Measurements from ENCODE around the gene NR0B2. TPM values are rescaled to one million over a fixed set of nuclear protein-coding genes. Genes with fewer than 3 reads are reported as not detected.
A peak's percentile ranks its signal among the peaks of the same experiment; 100 is the strongest.

The NR0B2 gene
- total and polyA plus RNA-seq, 2 of the 13 experiments (the other 11 are each of a cell fraction or from before 2014, with no cell fraction given): 72.5 to 133 TPM

DNA sequence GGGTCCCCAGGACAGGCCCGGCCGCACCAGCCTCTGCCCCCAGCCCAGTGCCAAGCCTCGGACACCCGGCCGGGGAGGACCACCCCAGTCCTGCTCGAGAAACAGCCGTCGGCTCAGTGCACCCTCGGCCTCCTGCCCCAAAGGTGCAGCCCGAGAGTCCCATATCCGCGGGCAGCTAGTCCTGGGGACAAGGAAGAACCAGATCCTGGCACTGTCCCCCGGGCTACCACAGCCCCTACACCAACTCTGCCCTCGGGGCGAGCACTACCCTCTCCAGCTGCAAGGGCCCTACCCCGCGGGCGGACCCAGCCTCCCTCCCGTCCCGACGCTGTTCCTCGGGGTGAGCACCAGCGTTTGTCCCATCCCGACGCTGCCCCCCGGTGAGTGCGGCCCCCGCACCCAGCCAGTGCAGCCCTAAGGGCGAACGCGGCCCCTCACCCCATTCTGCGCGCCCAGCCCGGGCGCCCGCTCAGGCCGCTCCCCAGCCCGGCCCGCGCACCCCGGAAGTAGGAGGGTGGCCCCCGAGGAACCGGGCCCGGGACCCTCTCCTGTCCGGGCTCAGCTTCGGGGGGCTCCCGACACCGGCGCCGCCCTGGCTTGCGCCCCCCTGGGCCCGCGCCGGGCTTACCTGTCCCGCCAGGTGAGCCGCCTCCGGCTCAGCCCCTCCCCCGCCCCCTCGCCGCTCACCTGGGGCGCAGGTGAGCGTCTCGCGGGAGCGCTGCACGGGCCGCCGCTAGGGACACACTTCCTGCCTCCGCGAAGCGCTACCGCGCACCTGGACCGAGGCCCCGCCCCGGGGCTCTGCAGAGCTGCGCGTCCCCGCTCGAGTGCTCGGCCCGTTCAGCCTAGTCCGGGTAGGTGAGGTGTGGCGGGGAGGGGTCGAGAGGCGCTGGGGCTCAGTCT, 46.2 kb upstream of the NR0B2 start, which contains the start of gene KDF1 (continued):
- no peak for TF ChIP-seq ZHX1 (CRISPR knock-in tag; IDR thresholded peaks at IDR 0.05; ENCODE audit: low read depth)
- no peak for TF ChIP-seq PTBP1 (IDR thresholded peaks at IDR 0.05; ENCODE audit: low read depth, low read length, poor library complexity, severe bottlenecking)
- TF ChIP-seq, protein P1, sequence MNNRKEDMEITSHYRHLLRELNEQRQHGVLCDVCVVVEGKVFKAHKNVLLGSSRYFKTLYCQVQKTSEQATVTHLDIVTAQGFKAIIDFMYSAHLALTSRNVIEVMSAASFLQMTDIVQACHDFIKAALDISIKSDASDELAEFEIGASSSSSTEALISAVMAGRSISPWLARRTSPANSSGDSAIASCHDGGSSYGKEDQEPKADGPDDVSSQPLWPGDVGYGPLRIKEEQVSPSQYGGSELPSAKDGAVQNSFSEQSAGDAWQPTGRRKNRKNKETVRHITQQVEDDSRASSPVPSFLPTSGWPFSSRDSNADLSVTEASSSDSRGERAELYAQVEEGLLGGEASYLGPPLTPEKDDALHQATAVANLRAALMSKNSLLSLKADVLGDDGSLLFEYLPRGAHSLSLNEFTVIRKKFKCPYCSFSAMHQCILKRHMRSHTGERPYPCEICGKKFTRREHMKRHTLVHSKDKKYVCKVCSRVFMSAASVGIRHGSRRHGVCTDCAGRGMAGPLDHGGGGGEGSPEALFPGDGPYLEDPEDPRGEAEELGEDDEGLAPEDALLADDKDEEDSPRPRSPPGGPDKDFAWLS (CRISPR knock-in tag; IDR thresholded peaks at IDR 0.05; ENCODE audit: borderline replicate concordance): no peak
- TF ChIP-seq GRHL1 (CRISPR knock-in tag; conservative IDR thresholded peaks at IDR 0.05): no peak
- no peak for TF ChIP-seq USF2 (IDR thresholded peaks at IDR 0.05; ENCODE audit: low read depth, low read length)
- no peak; the same call in 1 of the 2 replicates for TF ChIP-seq USF2 (CRISPR knock-in tag; IDR thresholded peaks at IDR 0.05; ENCODE audit: borderline replicate concordance)
- TF ChIP-seq MYPOP (CRISPR knock-in tag; IDR thresholded peaks at IDR 0.05): peak; percentile 47; the same call in 1 of the 2 replicates
- no peak; the same call in 1 of the 2 replicates for TF ChIP-seq SNAI1 (CRISPR knock-in tag; IDR thresholded peaks at IDR 0.05; ENCODE audit: borderline replicate concordance)
- no peak for TF ChIP-seq SRY (CRISPR knock-in tag; IDR thresholded peaks at IDR 0.05)
- TF ChIP-seq ZNF383 (CRISPR knock-in tag; IDR thresholded peaks at IDR 0.05; ENCODE audit: borderline replicate concordance): no peak
- TF ChIP-seq, protein P2, sequence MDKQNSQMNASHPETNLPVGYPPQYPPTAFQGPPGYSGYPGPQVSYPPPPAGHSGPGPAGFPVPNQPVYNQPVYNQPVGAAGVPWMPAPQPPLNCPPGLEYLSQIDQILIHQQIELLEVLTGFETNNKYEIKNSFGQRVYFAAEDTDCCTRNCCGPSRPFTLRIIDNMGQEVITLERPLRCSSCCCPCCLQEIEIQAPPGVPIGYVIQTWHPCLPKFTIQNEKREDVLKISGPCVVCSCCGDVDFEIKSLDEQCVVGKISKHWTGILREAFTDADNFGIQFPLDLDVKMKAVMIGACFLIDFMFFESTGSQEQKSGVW (CRISPR knock-in tag; IDR thresholded peaks at IDR 0.05; ENCODE audit: borderline replicate concordance): no peak
- TF ChIP-seq SIN3A (IDR thresholded peaks at IDR 0.05; ENCODE audit: borderline replicate concordance, low read depth, low read length): no peak
- TF ChIP-seq ZNF205 (CRISPR knock-in tag; IDR thresholded peaks at IDR 0.05): 0 out of 2 replicates have a peak, but pooled peaks have one; percentile 72
- TF ChIP-seq KDM4B (CRISPR knock-in tag; IDR thresholded peaks at IDR 0.05): no peak
- 0 out of 2 replicates have a peak, but pooled peaks have one; percentile 49 for TF ChIP-seq ZNF670 (CRISPR knock-in tag; IDR thresholded peaks at IDR 0.05; ENCODE audit: borderline replicate concordance)

Measured in HepG2 (cell line).